PC-9 (cell line): ENCODE data around the gene ARHGAP44. TPM values are rescaled to one million over a fixed set of nuclear protein-coding genes. Genes with fewer than 3 reads are reported as not detected.

Experiments used
- BruUV-seq: library from RNA; stranded (reverse); fragments of 400-500 nt; replicated peaks from 2 replicates; lab custom pipeline; 2021; lab: Mats Ljungman, UMichigan
- CTCF ChIA-PET: fragments of 300-600 bp; sonication (Branson Sonifier 250); formaldehyde crosslinking; loops from one replicate; lab custom pipeline; 2022; ENCODE audit warnings: antibody characterized with exemption; lab: Charles Lee
- POLR2A ChIA-PET: fragments of 300-600 bp; sonication (Branson Sonifier 250); formaldehyde crosslinking; loops from one replicate; lab custom pipeline; 2022; ENCODE audit warnings: antibody characterized with exemption; ENCODE audit not compliant: unreplicated experiment; lab: Charles Lee
- DNase-seq, 2 experiments: peaks; one replicate each; pipeline versions ENCODE4 v3.0.0 to v3.0.0-alpha.2; 2015 to 2022; ENCODE audit warnings: mixed read lengths in 1 of 2
- H2AFZ ChIP-seq: fragments of 200-600 bp; sonication (generic); 2 replicates; pipeline ENCODE4 v1.8.1; 2017; ENCODE audit warnings: antibody characterized with exemption
- H3F3A ChIP-seq: fragments of 200-600 bp; sonication (generic); 2 replicates; pipeline ENCODE4 v1.8.1; 2017; ENCODE audit warnings: antibody characterized with exemption, mild to moderate bottlenecking, low read depth; ENCODE audit not compliant: insufficient read depth
- H3K27ac ChIP-seq: fragments of 200-600 bp; sonication (generic); 2 replicates; pipeline ENCODE4 v1.6.1; 2016; ENCODE audit warnings: mixed run types
- H3K27me3 ChIP-seq: fragments of 200-600 bp; sonication (generic); 2 replicates; pipeline ENCODE4 v1.6.1; 2016; ENCODE audit warnings: low read depth, mixed run types; ENCODE audit not compliant: insufficient read depth
- H3K36me3 ChIP-seq: fragments of 200-600 bp; sonication (generic); 2 replicates; pipeline ENCODE4 v1.6.1; 2016; ENCODE audit warnings: low read depth, mixed run types
- H3K4me1 ChIP-seq: fragments of 200-600 bp; sonication (generic); replicated peaks from 2 replicates; pipeline ENCODE4 v1.6.1; 2016; ENCODE audit warnings: mixed run types; ENCODE audit not compliant: insufficient read depth
- H3K4me2 ChIP-seq: fragments of 200-600 bp; sonication (generic); 2 replicates; pipeline ENCODE4 v1.6.1; 2017; ENCODE audit warnings: mixed run types
- H3K4me3 ChIP-seq: fragments of 200-600 bp; sonication (generic); 2 replicates; pipeline ENCODE4 v1.6.1; 2016; ENCODE audit warnings: mixed run types
- H3K79me2 ChIP-seq: fragments of 200-600 bp; sonication (generic); 2 replicates; pipeline ENCODE4 v1.6.1; 2017; ENCODE audit warnings: low read depth, mixed run types
- H3K9me2 ChIP-seq: fragments of 200-600 bp; sonication (generic); 2 replicates; pipeline ENCODE4 v1.8.1; 2017; ENCODE audit warnings: mild to moderate bottlenecking; ENCODE audit not compliant: insufficient read depth
- H3K9me3 ChIP-seq: fragments of 200-600 bp; sonication (generic); 2 replicates; pipeline ENCODE4 v1.8.1; 2016; ENCODE audit warnings: low read depth; ENCODE audit not compliant: insufficient read depth
- H4K20me1 ChIP-seq: fragments of 200-600 bp; sonication (generic); 2 replicates; pipeline ENCODE4 v1.8.1; 2017; ENCODE audit not compliant: insufficient read depth
- CTCF ChIP-seq: fragments of 200-600 bp; sonication (generic); conservative IDR thresholded peaks from 2 replicates; pipeline ENCODE4 v1.6.1; 2017; ENCODE audit warnings: mixed run types, antibody characterized with exemption, mild to moderate bottlenecking, moderate library complexity
- EZH2 ChIP-seq: fragments of 200-600 bp; sonication (generic); IDR thresholded peaks from 2 replicates; pipeline ENCODE4 v1.8.0; 2017; ENCODE audit warnings: antibody characterized with exemption, low read depth
- intact Hi-C: fragments of 100-400 bp; cut with micrococcal nuclease; formaldehyde crosslinking; loops from one replicate; pipeline ENCODE4 v1.10.0; 2022; ENCODE audit not compliant: unreplicated experiment
- total RNA-seq: library from RNA; stranded (reverse); gene quantifications from 2 replicates; pipeline ENCODE4 v1.2.3, GENCODE V29; 2021

The ARHGAP44 gene
- total RNA-seq, 1 experiment from 2014 or later = not detected

GRCh38 chr17:12830777-12831247 is 41.5 kb downstream of the ARHGAP44 start:
- no peaks in the 10 kb centered on the region for H3K36me3 ChIP-seq
- DNase-seq = no peak
- no peaks in the 10 kb centered on the region for H4K20me1 ChIP-seq
- POLR2A ChIA-PET = no interaction called here
- CTCF ChIA-PET = no interaction called here
- no peak overlapping the region for H3K4me3 ChIP-seq
- intact Hi-C loops = no loop called here
- no peak overlapping the region for H3K4me2 ChIP-seq
- H3K27me3 ChIP-seq = no peaks in the 10 kb centered on the region; the same call in 1 of the 2 replicates
- H3K9me2 ChIP-seq = no peaks in the 10 kb centered on the region
- H3K27ac ChIP-seq = no peak overlapping the region
- BruUV-seq = no TSS peak
- H3F3A ChIP-seq = no peaks in the 10 kb centered on the region
- no peaks in the 10 kb centered on the region for H3K79me2 ChIP-seq
- H3K4me1 ChIP-seq = no peaks in the 10 kb centered on the region
- no peaks in the 10 kb centered on the region for H3K9me3 ChIP-seq
- no peak overlapping the region for H2AFZ ChIP-seq
- TF ChIP-seq CTCF = no peak
- TF ChIP-seq EZH2 = no peak

GRCh38 chr17:12831839-12832238 is 42.5 kb downstream of the ARHGAP44 start:
- Histone ChIP-seq H2AFZ (no peak overlapping the region), H4K20me1 (no peaks in the 10 kb centered on the region), H3F3A (no peaks in the 10 kb centered on the region), H3K36me3 (no peaks in the 10 kb centered on the region), H3K9me2 (no peaks in the 10 kb centered on the region), H3K4me2 (no peak overlapping the region), H3K4me3 (no peak overlapping the region), H3K9me3 (no peaks in the 10 kb centered on the region), H3K27ac (no peak overlapping the region), H3K27me3 (no peaks in the 10 kb centered on the region; the same call in 1 of the 2 replicates), H3K4me1 (no peaks in the 10 kb centered on the region), H3K79me2 (no peaks in the 10 kb centered on the region)
- no TSS peak for BruUV-seq
- ChIA-PET POLR2A (no interaction called here), CTCF (no interaction called here)
- intact Hi-C loops = no loop called here
- no peak for TF ChIP-seq CTCF
- TF ChIP-seq EZH2 = no peak
- DNase-seq = no peak

GRCh38 chr17:12839042-12839441 is 49.7 kb downstream of the ARHGAP44 start:
- Histone ChIP-seq H3K9me3 (no peaks in the 10 kb centered on the region), H2AFZ (no peak overlapping the region), H3K79me2 (no peaks in the 10 kb centered on the region), H3K27me3 (no peaks in the 10 kb centered on the region; the same call in 1 of the 2 replicates), H3F3A (no peaks in the 10 kb centered on the region), H3K27ac (no peak overlapping the region), H3K4me3 (no peak overlapping the region), H4K20me1 (no peaks in the 10 kb centered on the region), H3K4me1 (no peaks in the 10 kb centered on the region), H3K9me2 (no peaks in the 10 kb centered on the region), H3K36me3 (no peaks in the 10 kb centered on the region), H3K4me2 (no peak overlapping the region)
- intact Hi-C loops = no loop called here
- no peak for DNase-seq
- CTCF ChIA-PET = no interaction called here
- no TSS peak for BruUV-seq
- TF ChIP-seq CTCF (no peak), EZH2 (no peak)
- POLR2A ChIA-PET = no interaction called here
